PC-9 (cell line): ENCODE results near the gene PAX4.

Experiments
- EZH2 ChIP-seq: fragments of 200-600 bp; sonication (generic); IDR thresholded peaks from 2 replicates; pipeline ENCODE4 v1.8.0; 2017; ENCODE audit warnings: antibody characterized with exemption, low read depth
- TF ChIP-seq, protein P1 (sequence below): fragments of 200-600 bp; sonication (generic); conservative IDR thresholded peaks from 2 replicates; pipeline ENCODE4 v1.6.1; 2017; ENCODE audit warnings: mixed run types, antibody characterized with exemption, mild to moderate bottlenecking, moderate library complexity

DNA sequence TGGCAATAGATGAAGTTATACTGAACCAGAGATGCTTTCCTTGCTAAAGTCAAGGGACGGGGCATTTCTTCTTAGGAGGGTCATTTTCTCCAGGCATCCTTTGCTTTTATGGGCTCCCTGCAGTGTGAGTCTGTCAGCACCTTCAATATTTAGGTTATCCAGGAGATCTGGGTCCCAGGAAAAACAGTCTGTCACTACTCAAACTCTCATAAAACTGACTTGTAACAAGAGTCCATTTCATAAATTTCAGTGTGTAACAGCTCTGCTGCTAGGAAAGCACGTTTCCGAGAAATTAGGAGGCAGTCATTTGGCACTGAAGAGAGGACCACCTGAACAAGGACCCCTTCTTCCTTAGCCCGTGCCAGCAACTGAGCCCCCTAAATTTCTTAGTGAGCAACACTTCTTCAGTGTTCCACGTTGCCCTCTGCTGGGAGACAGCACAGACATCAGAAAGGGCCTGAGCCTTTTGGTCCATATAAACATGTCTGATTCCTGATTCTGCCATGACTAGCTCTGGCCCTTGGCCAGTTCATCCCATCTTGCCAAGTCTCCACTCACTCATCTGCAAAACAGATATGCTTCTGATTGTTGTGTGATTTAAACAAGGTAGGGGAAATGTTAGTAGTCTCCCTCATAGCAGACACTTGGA lies 39.8 kb downstream of the PAX4 start:
- TF ChIP-seq, protein P1, sequence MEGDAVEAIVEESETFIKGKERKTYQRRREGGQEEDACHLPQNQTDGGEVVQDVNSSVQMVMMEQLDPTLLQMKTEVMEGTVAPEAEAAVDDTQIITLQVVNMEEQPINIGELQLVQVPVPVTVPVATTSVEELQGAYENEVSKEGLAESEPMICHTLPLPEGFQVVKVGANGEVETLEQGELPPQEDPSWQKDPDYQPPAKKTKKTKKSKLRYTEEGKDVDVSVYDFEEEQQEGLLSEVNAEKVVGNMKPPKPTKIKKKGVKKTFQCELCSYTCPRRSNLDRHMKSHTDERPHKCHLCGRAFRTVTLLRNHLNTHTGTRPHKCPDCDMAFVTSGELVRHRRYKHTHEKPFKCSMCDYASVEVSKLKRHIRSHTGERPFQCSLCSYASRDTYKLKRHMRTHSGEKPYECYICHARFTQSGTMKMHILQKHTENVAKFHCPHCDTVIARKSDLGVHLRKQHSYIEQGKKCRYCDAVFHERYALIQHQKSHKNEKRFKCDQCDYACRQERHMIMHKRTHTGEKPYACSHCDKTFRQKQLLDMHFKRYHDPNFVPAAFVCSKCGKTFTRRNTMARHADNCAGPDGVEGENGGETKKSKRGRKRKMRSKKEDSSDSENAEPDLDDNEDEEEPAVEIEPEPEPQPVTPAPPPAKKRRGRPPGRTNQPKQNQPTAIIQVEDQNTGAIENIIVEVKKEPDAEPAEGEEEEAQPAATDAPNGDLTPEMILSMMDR, result no peak; the same call in 1 of the 2 replicates
- no peak for TF ChIP-seq EZH2
